Germinal center (tissue), 1 donor: Measurements from ENCODE around the gene ZNRD2.
"Not testable (repeated sequence)": the region's sequence is repeated elsewhere in the genome, so short reads cannot be mapped to it uniquely, and the experiment has no call there.

Source experiments
- DNase-seq: peaks from one replicate; pipeline ENCODE4 v3.0.0; 2012; ENCODE audit warnings: mixed read lengths, low spot score

The ZNRD2 gene

DNA sequence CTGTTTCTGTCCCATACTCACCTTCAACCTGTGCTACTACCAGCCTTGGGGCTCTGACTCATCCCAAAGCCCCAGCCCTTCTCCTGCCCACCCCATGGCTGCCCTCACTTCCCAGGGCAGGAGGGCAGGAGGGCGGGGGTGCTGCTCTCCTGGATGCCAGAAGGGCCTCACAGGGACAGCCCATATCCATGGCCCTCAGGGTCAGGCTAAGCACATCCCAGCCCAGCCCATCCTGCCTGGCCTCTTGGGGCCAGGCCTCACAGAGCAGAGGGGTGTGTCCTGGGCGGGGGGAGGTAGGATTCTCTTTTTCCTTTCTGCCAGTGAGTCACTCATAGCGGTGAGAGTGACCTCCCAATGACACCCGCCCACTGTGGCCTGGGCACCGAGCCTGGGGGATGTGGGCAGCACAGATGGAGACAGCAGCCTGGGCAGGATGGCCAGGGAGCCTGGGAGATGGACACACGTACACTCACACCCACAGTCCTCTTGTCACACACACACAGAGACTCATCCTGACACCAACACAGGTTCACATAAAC is 14.5 kb upstream of the ZNRD2 start:
- DNase-seq: no peak

DNA sequence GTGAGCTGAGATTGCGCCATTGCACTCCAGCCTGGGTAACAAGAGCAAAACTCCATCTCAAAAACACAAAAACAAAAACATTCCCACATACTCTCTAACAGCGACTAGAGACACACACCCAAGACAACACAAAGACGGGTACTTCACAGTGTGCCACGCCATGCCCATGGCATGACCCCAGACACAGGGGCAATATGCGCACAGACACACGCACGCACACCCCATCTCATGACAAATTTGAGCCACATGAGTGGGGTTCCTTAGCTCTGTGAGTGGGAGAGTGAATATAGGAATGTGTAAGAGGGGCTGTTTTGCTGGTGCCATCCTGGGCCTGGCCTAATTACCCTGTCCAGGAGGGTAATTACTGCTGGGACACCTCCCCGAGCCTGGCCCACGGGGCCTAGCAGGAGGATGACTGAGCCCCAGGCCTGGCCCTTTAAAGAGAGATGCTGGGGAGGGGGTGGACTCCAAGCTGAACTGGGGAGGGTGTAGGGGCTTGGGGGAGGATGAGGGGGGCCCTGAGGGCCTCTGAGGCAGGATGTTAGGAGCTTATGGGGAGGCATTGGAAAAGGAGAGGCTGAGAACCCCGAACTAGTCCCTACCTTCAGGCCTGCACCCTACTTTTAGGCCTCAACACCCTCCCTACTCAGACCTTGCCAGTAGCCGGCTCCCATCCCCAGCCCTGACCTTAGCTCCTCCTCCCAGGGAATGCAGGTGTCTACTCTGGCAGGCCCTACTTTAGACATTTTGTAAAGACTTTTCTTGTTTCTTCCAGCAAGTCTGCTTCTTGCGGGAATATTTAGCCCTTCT is 13.6 kb upstream of the ZNRD2 start:
- no peak for DNase-seq

DNA sequence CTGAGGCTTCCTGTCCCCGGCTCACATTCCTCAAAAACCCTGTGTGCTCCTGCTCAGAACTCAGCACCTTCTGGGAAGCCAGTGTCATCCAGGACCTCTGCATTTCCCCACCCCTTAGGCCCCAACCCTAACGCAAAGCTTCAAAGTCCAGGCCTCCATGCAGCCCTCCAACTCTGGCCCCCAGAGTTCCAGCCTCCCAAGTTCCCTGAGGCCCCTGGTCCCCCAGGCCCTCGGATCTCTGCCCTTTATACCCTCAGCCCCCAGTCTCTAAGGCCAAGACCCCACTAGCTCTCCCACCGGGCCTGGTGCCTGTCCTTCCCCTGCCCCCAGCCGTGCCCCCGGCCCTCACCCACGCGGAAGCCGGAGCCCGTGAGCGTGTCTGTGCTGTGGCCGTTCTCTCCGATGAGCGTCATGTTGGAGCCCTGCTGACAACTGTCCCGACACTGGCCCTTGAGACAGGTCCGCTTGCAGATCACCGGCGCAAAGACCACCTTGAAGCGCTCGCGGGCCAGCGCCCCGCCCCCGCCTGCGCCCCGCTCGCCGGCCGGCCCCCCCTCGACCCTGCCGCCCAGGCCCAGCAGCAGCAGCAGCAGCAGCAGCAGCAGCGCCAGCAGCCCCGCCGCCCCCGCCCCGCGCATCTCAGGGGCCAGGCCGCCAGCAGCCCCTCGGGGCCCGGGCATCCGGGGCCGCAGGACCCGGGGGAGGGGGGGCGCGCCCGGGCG is 12.8 kb upstream of the ZNRD2 start:
- no peak for DNase-seq

DNA sequence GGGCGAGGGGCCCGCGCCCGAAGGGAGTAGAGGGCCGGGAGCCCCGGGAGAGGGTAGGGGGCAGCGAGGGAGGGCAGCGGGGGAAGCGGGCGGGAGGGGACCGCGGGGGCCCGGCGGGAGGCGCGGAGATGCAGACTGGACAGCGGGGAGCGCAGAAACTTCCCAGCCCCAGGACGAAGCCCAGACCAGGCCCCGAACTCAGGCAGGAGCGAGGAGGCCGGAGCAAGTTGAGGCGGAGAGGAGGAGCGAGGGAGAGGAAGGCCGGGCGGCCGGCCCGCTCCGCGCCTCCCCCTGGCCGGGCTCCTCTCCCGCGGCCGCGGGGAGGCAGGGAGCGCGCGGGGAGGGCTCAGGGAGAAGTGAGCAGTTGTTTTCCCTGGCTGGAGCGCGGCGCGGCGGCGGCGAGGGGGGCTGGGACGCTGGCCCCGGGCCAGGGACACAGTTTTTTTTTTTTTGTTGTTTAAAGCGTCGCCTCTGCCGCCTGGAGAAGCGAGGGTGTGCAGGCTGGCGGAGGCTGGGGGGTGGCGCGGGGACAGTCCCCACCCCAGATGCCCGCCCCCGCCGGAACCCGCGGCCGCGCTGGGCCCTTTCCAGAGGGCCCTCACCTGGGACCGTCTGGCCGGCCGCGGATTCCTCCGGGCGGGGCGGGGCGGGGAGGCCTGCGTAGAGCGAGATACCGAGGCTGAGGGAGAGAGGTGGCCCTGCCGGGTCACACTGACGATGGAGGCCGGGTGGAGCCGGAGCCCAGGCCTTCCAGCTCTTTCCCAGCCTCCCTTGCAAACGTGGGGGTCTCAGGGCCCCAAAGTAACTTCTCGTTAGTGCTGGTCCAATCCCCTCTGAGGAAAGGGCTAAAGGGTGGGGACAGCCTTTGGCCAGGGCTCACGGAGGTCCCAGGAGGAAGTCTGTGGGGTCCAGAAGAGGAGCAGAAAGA is 12.0 kb upstream of the ZNRD2 start, which contains the start of gene LTBP3:
LTBP3 (minus strand) TSS at position 358 of the 928 bp plus-strand sequence. CDS start 400 bp downstream, outside the sequence.
- DNase-seq: peak; percentile 57

DNA sequence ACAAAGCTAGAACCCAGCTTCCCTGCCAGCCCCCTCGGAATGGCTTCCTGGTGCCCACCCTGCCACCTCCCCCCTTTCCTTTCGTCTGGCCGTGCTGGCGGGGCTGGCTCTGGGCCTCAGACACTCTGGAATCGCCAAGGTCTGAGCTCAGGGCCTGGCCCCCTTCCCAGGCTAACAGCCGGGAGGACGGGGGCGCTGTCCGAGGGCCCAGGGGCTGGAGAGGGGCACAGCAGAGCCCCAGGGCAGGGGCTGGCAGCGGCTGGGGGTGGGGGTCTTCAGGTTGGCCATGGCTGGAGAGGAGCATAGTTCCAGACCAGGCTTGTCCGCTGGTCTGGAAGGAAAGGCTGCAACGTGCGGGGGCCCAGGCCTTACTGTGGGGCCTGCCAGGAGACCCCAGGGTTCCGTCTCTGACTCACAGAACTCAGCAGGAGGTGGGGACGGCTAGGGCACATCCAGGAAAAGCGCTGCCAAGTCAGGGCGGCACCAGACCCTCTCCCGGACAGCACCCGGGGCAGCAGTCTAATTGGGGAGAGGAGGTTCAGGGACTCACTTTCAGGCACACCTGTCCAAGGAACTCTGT is 11.3 kb upstream of the ZNRD2 start:
- DNase-seq: no peak

DNA sequence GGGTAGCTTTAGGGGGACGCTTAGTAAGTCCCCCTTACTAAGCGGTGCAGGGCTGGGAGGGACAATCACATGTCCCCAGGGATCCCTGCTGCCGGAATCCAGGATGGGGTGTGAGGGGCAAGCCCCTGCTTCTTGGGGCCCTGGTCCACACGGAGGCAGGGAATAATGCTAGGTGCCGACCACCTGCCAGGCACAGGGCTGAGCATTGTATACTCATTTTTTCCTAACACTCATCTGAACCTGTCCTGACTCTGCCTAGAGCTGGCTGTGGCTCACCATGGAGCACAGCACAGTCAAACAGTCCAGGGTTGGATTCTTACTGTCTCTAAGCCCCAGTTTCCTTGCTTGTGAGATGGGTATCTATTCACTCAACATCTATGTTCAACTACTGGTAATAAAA is 10.7 kb upstream of the ZNRD2 start:
- no peak for DNase-seq

DNA sequence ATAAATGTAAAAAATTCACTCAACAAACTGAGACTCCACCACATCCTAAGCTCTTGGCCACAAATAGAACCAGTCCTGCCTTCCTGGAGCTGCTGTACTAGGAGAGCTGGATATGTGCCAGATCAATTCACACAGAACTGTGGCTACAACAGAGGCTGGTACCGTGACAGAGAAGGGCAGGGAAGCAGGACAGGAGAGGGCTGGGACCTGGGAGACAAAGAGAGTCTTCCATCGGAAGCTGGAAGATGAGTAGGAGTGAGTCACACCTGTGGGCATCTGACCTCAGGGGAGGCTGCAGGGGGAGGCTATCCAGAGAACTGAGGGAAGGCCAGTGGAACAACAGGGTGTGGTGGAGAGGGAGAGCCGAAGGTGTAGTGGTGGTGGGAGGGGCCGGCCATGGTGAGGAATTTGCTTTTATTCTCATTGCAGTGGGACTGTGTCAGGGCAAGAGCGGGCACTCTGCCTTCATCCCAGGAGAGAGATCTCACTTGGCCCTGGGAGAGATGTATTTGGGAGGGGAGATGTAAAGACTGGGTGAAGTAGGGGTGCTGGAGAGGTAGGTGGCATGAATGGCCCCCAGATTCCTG is 10.2 kb upstream of the ZNRD2 start:
- no peak for DNase-seq

DNA sequence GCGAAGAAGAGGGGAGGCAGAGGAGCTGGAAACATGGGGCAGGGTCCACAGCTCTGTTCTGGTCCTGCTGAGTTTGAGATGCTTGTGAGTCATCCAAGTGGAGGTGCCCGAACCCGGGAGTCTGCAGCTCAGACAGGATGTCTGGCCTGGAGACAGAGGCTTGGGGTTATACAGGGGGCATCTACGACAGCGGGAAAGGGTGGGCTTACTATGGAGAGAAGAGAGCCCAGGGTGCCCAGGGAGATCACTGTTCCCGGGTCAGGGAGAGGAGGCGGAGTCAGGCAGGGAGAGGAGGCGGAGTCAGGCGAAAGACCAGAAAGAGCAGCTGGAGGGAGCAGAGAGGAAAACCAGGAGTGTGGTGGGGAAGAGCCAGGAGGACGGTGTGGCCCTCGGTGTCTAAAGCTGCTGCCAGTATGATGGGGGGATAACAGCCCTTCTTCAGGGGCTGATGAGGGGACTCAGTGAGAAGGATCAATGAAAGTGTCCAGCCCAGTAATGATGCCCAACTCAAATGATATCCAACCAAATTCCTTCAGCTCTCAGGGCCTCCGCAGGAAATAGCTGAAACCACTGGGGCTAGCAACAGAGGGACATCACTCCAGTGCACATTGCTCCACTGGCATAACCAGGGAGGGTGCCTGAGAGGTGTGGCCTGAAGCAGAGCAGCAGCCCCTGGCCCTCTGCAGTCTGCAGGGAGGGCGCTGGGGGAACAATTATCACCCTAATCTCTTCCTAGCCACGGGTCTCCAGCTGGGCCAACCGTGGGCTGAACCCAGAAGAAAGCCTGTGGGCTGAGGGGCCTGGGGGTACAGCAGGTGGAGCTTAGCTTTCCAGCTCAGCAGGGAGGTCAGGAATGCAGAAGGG is 9.5 kb upstream of the ZNRD2 start:
- no peak for DNase-seq

DNA sequence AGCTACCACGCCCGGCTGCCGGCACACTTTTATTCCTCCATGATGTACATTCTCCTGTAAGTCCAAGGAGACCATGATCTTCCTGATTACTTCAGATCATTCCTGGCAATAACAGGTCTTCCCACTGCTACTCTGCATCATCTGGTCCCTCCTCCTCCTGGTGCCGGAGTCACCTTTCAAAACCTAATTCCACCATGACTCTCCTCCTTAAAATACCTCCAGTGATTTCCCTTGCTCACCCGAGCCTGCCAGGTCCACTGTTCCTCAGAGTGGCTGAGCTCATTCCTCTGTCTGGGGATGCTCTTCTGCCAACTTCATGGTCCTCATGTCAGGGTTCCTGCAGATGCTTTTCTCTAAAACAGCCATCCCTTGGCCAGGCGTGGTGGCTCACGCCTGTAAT is 8.3 kb upstream of the ZNRD2 start:
- no peak for DNase-seq

DNA sequence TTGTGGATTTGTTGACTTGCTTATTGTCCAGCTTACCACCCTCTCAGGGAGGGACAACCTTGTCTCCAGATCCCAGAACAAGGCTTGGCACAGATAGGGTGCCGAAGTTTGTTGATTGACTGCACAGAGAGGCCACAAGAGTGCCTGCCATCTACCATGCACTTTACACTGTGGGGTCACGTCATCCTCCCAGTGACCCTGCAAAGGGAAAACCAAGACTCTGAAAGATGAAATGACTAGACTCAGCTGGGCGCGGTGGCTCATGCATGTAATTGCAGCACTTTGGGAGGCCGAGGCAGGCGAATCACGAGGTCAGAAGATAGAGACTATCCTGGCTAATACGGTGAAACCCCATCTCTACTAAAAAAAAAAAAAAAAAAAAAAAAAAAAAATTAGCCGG is 7.5 kb upstream of the ZNRD2 start:
- no peak for DNase-seq

DNA sequence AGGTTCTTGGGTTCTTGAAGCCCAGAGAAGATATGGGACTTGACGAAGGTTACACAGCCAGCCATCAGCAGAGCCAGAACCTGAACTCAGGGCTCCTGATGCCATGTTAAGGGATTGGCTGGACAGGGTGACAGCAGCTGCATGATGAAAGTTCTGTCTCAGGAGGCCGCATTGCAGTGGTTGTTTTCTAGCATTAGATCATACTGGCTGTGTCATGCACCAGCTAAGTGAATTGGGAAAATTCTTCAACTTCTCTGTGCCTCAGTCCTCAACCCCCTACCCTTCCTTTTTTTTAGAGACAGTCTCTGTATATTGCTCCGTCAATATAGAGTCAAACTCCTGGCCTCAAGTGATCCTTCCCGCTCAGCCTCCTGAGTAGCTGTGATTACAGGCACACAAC is 6.7 kb upstream of the ZNRD2 start:
- DNase-seq: no peak

DNA sequence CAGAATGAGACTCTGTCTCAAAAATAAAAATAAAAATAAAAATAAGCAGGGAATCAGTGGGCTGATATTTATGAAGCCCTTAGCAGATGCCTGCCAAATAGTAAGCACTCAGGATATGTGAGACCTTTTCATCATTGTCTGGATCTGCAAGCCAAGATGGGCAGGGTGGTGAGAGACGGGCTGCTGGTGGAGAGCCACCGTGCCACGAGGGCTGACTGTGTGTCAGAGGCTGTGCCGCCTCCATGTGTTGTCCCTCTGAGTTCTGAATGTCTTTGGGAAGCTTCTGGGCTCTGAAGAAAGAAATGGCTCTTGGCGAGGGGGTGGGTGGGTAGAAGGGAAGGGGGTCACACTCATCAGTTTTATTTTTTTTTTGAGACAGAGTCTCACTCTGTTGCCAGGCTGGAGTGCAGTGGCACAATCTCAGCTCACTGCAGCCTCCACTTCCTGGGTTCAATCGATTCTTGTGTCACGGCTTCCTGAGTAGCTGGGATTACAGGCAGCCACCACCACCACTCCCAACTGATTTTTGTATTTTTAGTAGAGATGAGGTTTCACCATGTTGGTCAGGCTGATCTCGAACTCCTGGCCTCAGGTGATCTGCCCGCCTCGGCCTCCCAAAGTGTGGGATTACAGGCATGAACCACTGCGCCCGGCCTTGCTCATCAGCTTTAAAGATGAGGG is 5.3 kb upstream of the ZNRD2 start:
- not testable (repeated sequence) for DNase-seq

DNA sequence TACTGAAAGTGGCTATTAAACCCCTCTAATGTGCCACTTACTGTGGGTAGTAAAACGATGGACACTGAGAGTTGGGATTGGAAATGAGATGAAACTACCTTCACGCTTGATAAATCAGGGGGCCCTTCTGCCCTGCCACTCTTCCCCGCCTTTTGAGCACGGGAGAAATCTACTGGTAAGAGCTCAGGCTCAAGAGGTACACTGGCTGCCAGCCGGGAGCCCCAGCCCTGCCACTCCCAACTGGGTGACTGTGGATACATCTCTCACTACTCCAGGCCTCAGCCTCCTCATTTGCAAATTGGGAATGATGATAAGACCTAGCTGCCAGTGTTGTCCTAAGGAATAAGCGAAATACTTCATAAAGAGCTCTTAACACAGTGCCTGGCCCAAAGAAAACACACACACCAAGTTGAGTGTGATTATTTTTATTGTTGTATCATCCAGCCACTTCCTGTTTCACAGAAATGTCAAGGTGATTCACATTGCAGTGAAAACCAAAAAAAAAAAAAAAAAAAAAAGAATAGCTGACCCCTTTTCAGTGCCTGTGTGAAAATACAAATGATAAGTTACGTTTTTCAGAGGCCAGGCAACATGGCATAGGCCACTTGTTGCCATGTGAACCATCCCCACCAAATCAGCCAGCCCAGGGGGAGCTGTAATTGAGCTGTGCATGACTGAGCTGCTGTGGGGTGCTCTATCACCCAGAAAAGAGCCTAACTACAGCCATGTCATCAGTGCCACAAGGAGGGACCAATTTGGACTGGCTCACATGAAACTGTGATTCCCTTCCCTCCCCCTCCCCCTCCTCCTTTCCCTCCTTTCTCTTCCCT is 4.4 kb upstream of the ZNRD2 start:
- DNase-seq: no peak

DNA sequence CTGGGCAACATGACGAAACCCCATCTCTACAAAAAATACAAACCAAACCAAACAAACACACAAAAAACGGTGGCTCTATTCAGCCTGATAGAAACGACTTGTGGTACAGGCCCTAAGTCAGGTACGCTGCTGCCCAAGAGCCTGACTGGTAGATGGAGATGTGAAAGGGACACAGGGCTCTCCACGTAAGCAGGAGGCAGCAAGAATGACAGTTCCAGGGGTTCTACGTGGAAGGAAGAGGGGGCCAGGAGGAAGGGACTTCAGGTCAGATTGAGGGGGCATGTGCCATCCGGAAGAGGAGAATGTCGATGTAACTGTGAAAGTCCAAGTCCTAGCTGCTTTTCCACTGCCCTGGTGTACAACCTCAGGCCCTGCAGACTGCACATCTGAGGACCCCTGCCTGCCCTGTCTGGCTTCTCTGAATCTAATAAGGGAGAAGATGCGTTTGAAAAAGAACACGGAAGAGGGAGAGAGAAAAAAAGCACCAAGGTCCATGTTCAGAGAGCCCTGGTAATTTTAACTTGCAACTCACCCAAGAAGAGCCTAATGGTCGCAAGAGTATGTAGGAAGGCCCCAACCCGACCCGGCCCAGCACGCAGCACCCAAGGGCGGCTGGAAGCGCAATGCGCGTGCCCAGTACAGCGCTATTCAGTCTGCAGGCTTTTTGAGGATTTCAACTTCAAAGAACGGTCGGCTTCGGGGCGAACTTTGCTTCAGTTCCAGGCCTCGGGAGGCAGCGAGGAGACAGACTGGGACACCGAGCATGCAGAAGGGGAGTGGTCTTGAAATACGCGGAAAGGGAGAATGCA is 909 bp upstream of the ZNRD2 start:
- DNase-seq: no peak

DNA sequence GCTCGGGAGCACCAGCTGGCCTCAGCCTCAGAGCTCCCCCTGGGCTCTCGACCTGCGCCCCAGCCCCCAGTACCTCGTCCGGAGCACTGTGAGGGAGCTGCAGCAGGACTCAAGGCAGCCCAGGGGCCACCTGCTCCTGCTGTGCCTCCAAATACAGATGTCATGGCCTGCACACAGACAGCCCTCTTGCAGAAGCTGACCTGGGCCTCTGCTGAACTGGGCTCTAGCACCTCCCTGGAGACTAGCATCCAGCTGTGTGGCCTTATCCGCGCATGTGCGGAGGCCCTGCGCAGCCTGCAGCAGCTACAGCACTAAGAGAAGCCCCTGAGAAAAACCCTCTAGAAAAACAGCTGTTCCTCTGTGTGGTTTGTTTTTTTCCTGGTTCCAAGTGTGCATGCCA is 1.1 kb downstream of the ZNRD2 start:
- DNase-seq: no peak

DNA sequence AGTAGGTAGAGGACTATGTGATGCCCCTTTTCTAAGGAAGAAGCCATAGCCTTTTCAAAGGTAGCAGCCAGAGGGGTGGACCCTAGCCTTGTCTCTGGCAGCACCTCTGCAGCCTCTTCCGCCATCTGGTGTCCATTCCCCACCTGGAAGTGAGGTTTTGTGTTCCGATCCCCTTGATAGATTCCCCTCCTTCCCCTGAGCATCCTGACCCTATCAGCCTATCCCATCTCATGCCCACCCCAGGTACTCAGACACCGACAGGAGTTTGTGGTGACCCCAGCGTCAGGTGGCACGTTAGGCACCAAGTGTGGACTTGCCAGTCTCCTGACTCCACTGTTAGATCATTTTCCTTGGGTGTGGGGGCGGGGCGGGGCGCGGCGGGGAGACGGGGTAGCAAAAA is 1.7 kb downstream of the ZNRD2 start:
- no peak for DNase-seq

DNA sequence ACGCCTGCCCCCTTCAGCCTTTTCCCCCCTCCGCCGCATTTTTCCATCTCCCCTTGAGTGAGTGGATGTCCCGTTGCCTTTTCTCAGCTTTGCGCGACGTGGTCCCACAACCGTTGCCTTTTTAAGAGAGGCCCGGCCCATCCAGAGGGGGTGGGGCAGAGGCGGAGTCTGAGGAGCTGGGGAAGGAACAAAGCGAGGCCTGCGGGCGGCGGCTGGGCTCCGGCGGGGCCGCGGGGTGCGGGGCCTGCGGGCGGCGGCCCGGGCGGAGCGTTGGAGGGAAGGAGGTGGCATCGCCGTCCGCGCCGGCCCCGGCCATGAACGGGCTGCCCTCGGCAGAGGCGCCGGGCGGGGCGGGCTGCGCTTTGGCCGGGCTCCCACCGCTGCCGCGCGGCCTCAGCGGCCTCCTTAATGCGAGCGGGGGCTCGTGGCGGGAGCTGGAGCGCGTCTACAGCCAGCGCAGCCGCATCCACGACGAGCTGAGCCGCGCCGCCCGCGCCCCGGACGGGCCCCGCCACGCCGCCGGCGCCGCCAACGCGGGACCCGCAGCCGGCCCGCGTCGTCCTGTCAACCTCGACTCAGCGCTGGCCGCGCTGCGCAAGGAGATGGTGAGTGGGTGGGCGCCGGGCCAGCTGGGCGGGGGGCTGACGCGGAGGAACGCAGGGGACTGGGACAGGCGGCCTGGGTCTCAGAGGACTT is 2.2 kb downstream of the ZNRD2 start, which contains the start of gene FAM89B:
FAM89B (plus strand) TSS at position 183 of the 696 bp plus-strand sequence; CDS start at position 315, 132 bp downstream.
- peak; percentile 78 for DNase-seq
